Vagina (tissue), 2 donors: ENCODE results near the gene DNAJC7.

Experiments
- CTCF ChIP-seq, 3 experiments: fragments of 450-650 bp in 2 of 3; fragments of 200-600 bp in 1 of 3; sonication (generic) in 1 of 3; IDR thresholded peaks; one replicate each; pipeline ENCODE4 v1.5.1; 2017 to 2019; ENCODE audit warnings: antibody characterized with exemption in 3 of 3, mild to moderate bottlenecking in 2 of 3, moderate library complexity in 2 of 3
- POLR2A ChIP-seq, 2 donors: fragments of 450-650 bp; IDR thresholded peaks; one replicate each; pipeline ENCODE4 v1.6.1; 2017; ENCODE audit warnings: antibody characterized with exemption in 2 of 2, mild to moderate bottlenecking in 2 of 2, moderate library complexity in 2 of 2

- TF ChIP-seq POLR2A (IDR thresholded peaks at IDR 0.05) (peak in 1 of 2 donors; percentile 30), CTCF (IDR thresholded peaks at IDR 0.05) (peak; percentile 79 to 95 (median 83))
Measured at GRCh38 chr17:42019509-42020404, 2.5 kb upstream of the DNAJC7 start, which contains the start of gene NKIRAS2.
